DMS53 treated with DMSO at 0.1 percent for 48 hours (cell line): ENCODE results near the gene CCDC190.
"Not testable (repeated sequence)": the region's sequence is repeated elsewhere in the genome, so short reads cannot be mapped to it uniquely, and the experiment has no call there.

Source experiments
- DNase-seq: peaks from one replicate; lab custom pipeline; 2025; ENCODE audit not compliant: unreplicated experiment; lab: John Stamatoyannopoulos, UW

CCDC190 gene

GRCh38 chr1:162861101-162861500 is at the start of gene CCDC190:
CCDC190 (minus strand) TSS chr1:162861175; CDS start chr1:162859646, 1,529 bp downstream.
- no peak for DNase-seq

GRCh38 chr1:162910161-162910560 is 49.2 kb upstream of the CCDC190 start:
- no peak for DNase-seq

- no peak for DNase-seq
Observed at GRCh38 chr1:162908780-162909179, 47.8 kb upstream of the CCDC190 start.

GRCh38 chr1:162908236-162908635 is 47.3 kb upstream of the CCDC190 start:
- no peak for DNase-seq

GRCh38 chr1:162906485-162906884 is 45.5 kb upstream of the CCDC190 start:
- DNase-seq, result no peak

GRCh38 chr1:162905174-162906158 is 44.5 kb upstream of the CCDC190 start:
- DNase-seq, result peak; percentile 80

- no peak for DNase-seq
Observed at GRCh38 chr1:162904579-162904978, 43.6 kb upstream of the CCDC190 start.

- no peak for DNase-seq
Observed at GRCh38 chr1:162904023-162904422, 43.0 kb upstream of the CCDC190 start.

GRCh38 chr1:162903246-162903645 is 42.3 kb upstream of the CCDC190 start:
- DNase-seq, result no peak

GRCh38 chr1:162902416-162902815 is 41.4 kb upstream of the CCDC190 start:
- no peak for DNase-seq

- no peak for DNase-seq
Observed at GRCh38 chr1:162901243-162901642, 40.3 kb upstream of the CCDC190 start.

- DNase-seq, result no peak
Observed at GRCh38 chr1:162899422-162900146, 38.6 kb upstream of the CCDC190 start.

GRCh38 chr1:162893612-162893908 is 32.6 kb upstream of the CCDC190 start:
- no peak for DNase-seq

- DNase-seq, result no peak
Observed at GRCh38 chr1:162892906-162893611, 32.1 kb upstream of the CCDC190 start.

GRCh38 chr1:162889989-162890388 is 29.0 kb upstream of the CCDC190 start:
- no peak for DNase-seq

GRCh38 chr1:162886705-162887104 is 25.7 kb upstream of the CCDC190 start:
- no peak for DNase-seq

- no peak for DNase-seq
Observed at GRCh38 chr1:162885265-162885664, 24.3 kb upstream of the CCDC190 start.

- DNase-seq, result no peak
Observed at GRCh38 chr1:162884831-162885230, 23.9 kb upstream of the CCDC190 start.

GRCh38 chr1:162882248-162882674 is 21.3 kb upstream of the CCDC190 start:
- DNase-seq, result no peak

GRCh38 chr1:162881590-162881989 is 20.6 kb upstream of the CCDC190 start:
- no peak for DNase-seq

GRCh38 chr1:162880617-162881016 is 19.6 kb upstream of the CCDC190 start:
- not testable (repeated sequence) for DNase-seq
